HepG2 (cell line): ENCODE data around the gene MAN1A1. TPM values are rescaled to one million over a fixed set of nuclear protein-coding genes. Genes with fewer than 3 reads are reported as not detected.

Experiments
- ARNT ChIP-seq: fragments of 450-650 bp; IDR thresholded peaks from 2 replicates; pipeline ENCODE4 v1.6.1; 2017
- CHD4 ChIP-seq: fragments of 200-600 bp; sonication (generic); IDR thresholded peaks from 2 replicates; pipeline ENCODE4 v1.7.0; 2017; ENCODE audit warnings: mild to moderate bottlenecking, low read length, borderline replicate concordance
- FOXP1 ChIP-seq, 2 experiments: fragments of 450-650 bp in 1 of 2; IDR thresholded peaks; 2 replicates each; pipeline ENCODE4 v1.6.1; 2017 to 2018; ENCODE audit warnings: antibody characterized with exemption in 1 of 2
- HMG20A ChIP-seq: IDR thresholded peaks from 2 replicates; pipeline ENCODE4 v1.6.1; 2016; ENCODE audit warnings: borderline replicate concordance
- HNF4G ChIP-seq, 2 experiments: sonication (generic) in 1 of 2; formaldehyde crosslinking in 1 of 2; IDR thresholded peaks; 2 replicates each; pipeline versions ENCODE4 v1.4.0 to v1.6.1; 2011 to 2020; ENCODE audit warnings: borderline replicate concordance in 2 of 2, low read depth in 2 of 2, mild to moderate bottlenecking in 2 of 2, low read length in 1 of 2, missing genetic modification reagents in 1 of 2, moderate library complexity in 1 of 2
- KDM4B ChIP-seq: sonication (generic); formaldehyde crosslinking; IDR thresholded peaks from 2 replicates; pipeline ENCODE4 v1.4.0; 2020; ENCODE audit warnings: missing genetic modification reagents
- LRRFIP1 ChIP-seq: sonication (generic); formaldehyde crosslinking; conservative IDR thresholded peaks from 2 replicates; pipeline ENCODE4 v1.4.0; 2020; ENCODE audit warnings: missing genetic modification reagents
- MEIS2 ChIP-seq: sonication (generic); formaldehyde crosslinking; IDR thresholded peaks from 2 replicates; pipeline ENCODE4 v1.9.0; 2021; ENCODE audit warnings: mild to moderate bottlenecking, missing genetic modification reagents
- NCOA2 ChIP-seq: sonication (generic); formaldehyde crosslinking; IDR thresholded peaks from 2 replicates; pipeline ENCODE4 v1.8.0; 2022; ENCODE audit warnings: inconsistent platforms
- RFX5 ChIP-seq: IDR thresholded peaks from 2 replicates; pipeline ENCODE4 v1.6.1; 2011; ENCODE audit warnings: low read depth, low read length, improper control_type of control experiment
- SAFB2 ChIP-seq: sonication (generic); formaldehyde crosslinking; IDR thresholded peaks from 2 replicates; pipeline ENCODE4 v1.5.1; 2020; ENCODE audit warnings: missing genetic modification reagents, low read depth, mild to moderate bottlenecking, borderline replicate concordance
- SOX6 ChIP-seq, 2 experiments: fragments of 450-650 bp in 1 of 2; sonication (generic) in 1 of 2; formaldehyde crosslinking in 1 of 2; IDR thresholded peaks; 2 replicates each; pipeline versions ENCODE4 v1.4.0 to v1.6.1; 2017 to 2020; ENCODE audit warnings: antibody characterized with exemption in 1 of 2, mild to moderate bottlenecking in 1 of 2, missing genetic modification reagents in 1 of 2
- STAT6 ChIP-seq: sonication (generic); formaldehyde crosslinking; IDR thresholded peaks from 2 replicates; pipeline ENCODE4 v1.4.0; 2020; ENCODE audit warnings: missing genetic modification reagents, mild to moderate bottlenecking, borderline replicate concordance
- SYNCRIP ChIP-seq: fragments of 200-400 bp; formaldehyde crosslinking; IDR thresholded peaks from 2 replicates; pipeline ENCODE4 v1.6.1; 2018; ENCODE audit warnings: mild to moderate bottlenecking, low read depth, low read length; ENCODE audit not compliant: insufficient read depth
- TGIF2 ChIP-seq: IDR thresholded peaks from 2 replicates; pipeline ENCODE4 v1.6.1; 2016; ENCODE audit warnings: control low read depth, missing compliant biosample characterization
- ZBTB44 ChIP-seq: sonication (generic); formaldehyde crosslinking; IDR thresholded peaks from 2 replicates; pipeline ENCODE4 v1.4.0; 2020; ENCODE audit warnings: missing genetic modification reagents
- ZFP1 ChIP-seq: IDR thresholded peaks from 2 replicates; pipeline ENCODE4 v1.6.1; 2016
- ZKSCAN5 ChIP-seq: sonication (generic); formaldehyde crosslinking; IDR thresholded peaks from 2 replicates; pipeline ENCODE4 v1.5.1; 2020; ENCODE audit warnings: mild to moderate bottlenecking, missing genetic modification reagents
- ZNF253 ChIP-seq: sonication (generic); formaldehyde crosslinking; IDR thresholded peaks from 2 replicates; pipeline ENCODE4 v1.8.0; 2022; ENCODE audit warnings: mild to moderate bottlenecking, missing genetic modification reagents, borderline replicate concordance
- ZNF256 ChIP-seq: sonication (generic); formaldehyde crosslinking; conservative IDR thresholded peaks from 2 replicates; pipeline ENCODE4 v1.4.0; 2020; ENCODE audit warnings: missing genetic modification reagents
- ZNF782 ChIP-seq: sonication (generic); formaldehyde crosslinking; IDR thresholded peaks from 2 replicates; pipeline ENCODE4 v1.4.0; 2020; ENCODE audit warnings: missing genetic modification reagents, mild to moderate bottlenecking, borderline replicate concordance
- polyA plus RNA-seq, 8 experiments: library from polyadenylated mRNA; depleted of rRNA in 3 of 8; stranded (reverse) in 7 of 8; unstranded in 1 of 8; fragments of >200 nt; fragmentation: Illumina TruSeq in 4 of 8; extraction: Trizol in 4 of 8; gene quantifications; 2 replicates each; pipeline versions ENCODE4 v1.2.1 to v1.2.3, GENCODE V29; 2011 to 2016; ENCODE audit warnings: low read depth in 4 of 8, missing spikeins in 1 of 8, mixed read lengths in 1 of 8; ENCODE audit not compliant: insufficient read depth in 1 of 8
- total RNA-seq, 5 experiments: library from RNA; depleted of rRNA; stranded (reverse); fragments of >200 nt; fragmentation: Illumina TruSeq; extraction: Trizol; gene quantifications; 2 replicates each; pipeline ENCODE4 v1.2.3, GENCODE V29; 2016; ENCODE audit warnings: low read depth in 1 of 5
- TF ChIP-seq, protein P1 (sequence below): sonication (generic); formaldehyde crosslinking; IDR thresholded peaks from 2 replicates; pipeline ENCODE4 v1.9.0; 2021; ENCODE audit warnings: missing genetic modification reagents, borderline replicate concordance

MAN1A1 gene
- total and polyA plus RNA-seq, 2 of the 13 experiments (the other 11 are each of a cell fraction or from before 2014, with no cell fraction given), result 156 to 236 TPM

GRCh38 chr6:119215309-119215708 lies 134.3 kb downstream of the MAN1A1 start (continued):
- TF ChIP-seq LRRFIP1 (CRISPR knock-in tag) (no peak), KDM4B (CRISPR knock-in tag) (no peak), STAT6 (CRISPR knock-in tag) (no peak), FOXP1 (IDR thresholded peaks at IDR 0.05) (no peak), FOXP1 (CRISPR knock-in tag; IDR thresholded peaks at IDR 0.05) (peak; percentile 33; the same call in 1 of the 2 replicates), SYNCRIP (no peak), HMG20A (CRISPR knock-in tag) (peak; percentile 49; the same call in 1 of the 2 replicates), CHD4 (no peak), TGIF2 (CRISPR knock-in tag) (no peak), ZNF253 (CRISPR knock-in tag) (no peak), SOX6 (IDR thresholded peaks at IDR 0.05) (no peak), SOX6 (CRISPR knock-in tag; IDR thresholded peaks at IDR 0.05) (0 out of 2 replicates have a peak, but pooled peaks have one; percentile 8), ZKSCAN5 (CRISPR knock-in tag) (no peak), ZFP1 (no peak), ZBTB44 (CRISPR knock-in tag) (no peak), NCOA2 (CRISPR knock-in tag) (no peak), ARNT (no peak), ZNF782 (CRISPR knock-in tag) (no peak), RFX5 (no peak), ZNF256 (CRISPR knock-in tag) (no peak), HNF4G (IDR thresholded peaks at IDR 0.05; ENCODE audit: borderline replicate concordance, low read depth, low read length) (peak; percentile 23; the same call in 1 of the 2 replicates), HNF4G (CRISPR knock-in tag; IDR thresholded peaks at IDR 0.05; ENCODE audit: borderline replicate concordance, low read depth) (no peak), SAFB2 (CRISPR knock-in tag) (no peak), MEIS2 (CRISPR knock-in tag) (no peak)
- TF ChIP-seq, protein P1, sequence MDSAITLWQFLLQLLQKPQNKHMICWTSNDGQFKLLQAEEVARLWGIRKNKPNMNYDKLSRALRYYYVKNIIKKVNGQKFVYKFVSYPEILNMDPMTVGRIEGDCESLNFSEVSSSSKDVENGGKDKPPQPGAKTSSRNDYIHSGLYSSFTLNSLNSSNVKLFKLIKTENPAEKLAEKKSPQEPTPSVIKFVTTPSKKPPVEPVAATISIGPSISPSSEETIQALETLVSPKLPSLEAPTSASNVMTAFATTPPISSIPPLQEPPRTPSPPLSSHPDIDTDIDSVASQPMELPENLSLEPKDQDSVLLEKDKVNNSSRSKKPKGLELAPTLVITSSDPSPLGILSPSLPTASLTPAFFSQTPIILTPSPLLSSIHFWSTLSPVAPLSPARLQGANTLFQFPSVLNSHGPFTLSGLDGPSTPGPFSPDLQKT (CRISPR knock-in tag), result no peak
